ENCODE results near the gene SLC41A2.

The SLC41A2 gene, protein sequence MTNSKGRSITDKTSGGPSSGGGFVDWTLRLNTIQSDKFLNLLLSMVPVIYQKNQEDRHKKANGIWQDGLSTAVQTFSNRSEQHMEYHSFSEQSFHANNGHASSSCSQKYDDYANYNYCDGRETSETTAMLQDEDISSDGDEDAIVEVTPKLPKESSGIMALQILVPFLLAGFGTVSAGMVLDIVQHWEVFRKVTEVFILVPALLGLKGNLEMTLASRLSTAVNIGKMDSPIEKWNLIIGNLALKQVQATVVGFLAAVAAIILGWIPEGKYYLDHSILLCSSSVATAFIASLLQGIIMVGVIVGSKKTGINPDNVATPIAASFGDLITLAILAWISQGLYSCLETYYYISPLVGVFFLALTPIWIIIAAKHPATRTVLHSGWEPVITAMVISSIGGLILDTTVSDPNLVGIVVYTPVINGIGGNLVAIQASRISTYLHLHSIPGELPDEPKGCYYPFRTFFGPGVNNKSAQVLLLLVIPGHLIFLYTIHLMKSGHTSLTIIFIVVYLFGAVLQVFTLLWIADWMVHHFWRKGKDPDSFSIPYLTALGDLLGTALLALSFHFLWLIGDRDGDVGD
- long read RNA-seq, result 0 reads

GRCh38 chr12:104958001-104958804 is at the start of gene SLC41A2:
SLC41A2 (minus strand) TSS chr12:104958290; CDS start chr12:104928527, 29,763 bp downstream.
- peak; percentile 12 to 35 for DNase-seq (ENCODE audit: low read depth in 1 of 2, low spot score in 1 of 2)
- Histone ChIP-seq H3K27me3 (ENCODE audit: insufficient read depth, poor library complexity, severe bottlenecking) (peaks cover 30% of the 10 kb centered on the region), H3K4me3 (replicated peaks; ENCODE audit: insufficient read depth, low read length) (peak within 1 kb of the TSS; percentile 64), H3K27ac (replicated peaks) (no peak within 1 kb of the TSS)
- no peak for TF ChIP-seq GABPA (IDR thresholded peaks at IDR 0.05; ENCODE audit: low read depth)
- TF ChIP-seq REST (IDR thresholded peaks at IDR 0.05; ENCODE audit: insufficient replicate concordance, low read depth), result no peak
- TF ChIP-seq SPI1 (IDR thresholded peaks at IDR 0.05; ENCODE audit: borderline replicate concordance, low read depth), result no peak
- no peak for TF ChIP-seq POLR2AphosphoS5 (IDR thresholded peaks at IDR 0.05; ENCODE audit: low read depth)
- no peak for TF ChIP-seq CTCF (IDR thresholded peaks at IDR 0.05; ENCODE audit: insufficient read depth, low read length)

- no peak overlapping the region for H3K27ac ChIP-seq (replicated peaks)
- no peak overlapping the region for H3K4me3 ChIP-seq (replicated peaks; ENCODE audit: insufficient read depth, low read length)
- TF ChIP-seq REST (IDR thresholded peaks at IDR 0.05; ENCODE audit: insufficient replicate concordance, low read depth), result no peak
- no peak for TF ChIP-seq POLR2AphosphoS5 (IDR thresholded peaks at IDR 0.05; ENCODE audit: low read depth)
- TF ChIP-seq GABPA (IDR thresholded peaks at IDR 0.05; ENCODE audit: low read depth), result no peak
- DNase-seq (ENCODE audit: low read depth in 1 of 2, low spot score in 1 of 2), result no peak
- H3K27me3 ChIP-seq (ENCODE audit: insufficient read depth, poor library complexity, severe bottlenecking), result no peaks in the 10 kb centered on the region
Observed at GRCh38 chr12:105001476-105001875, 43.4 kb upstream of the SLC41A2 start.

DNA sequence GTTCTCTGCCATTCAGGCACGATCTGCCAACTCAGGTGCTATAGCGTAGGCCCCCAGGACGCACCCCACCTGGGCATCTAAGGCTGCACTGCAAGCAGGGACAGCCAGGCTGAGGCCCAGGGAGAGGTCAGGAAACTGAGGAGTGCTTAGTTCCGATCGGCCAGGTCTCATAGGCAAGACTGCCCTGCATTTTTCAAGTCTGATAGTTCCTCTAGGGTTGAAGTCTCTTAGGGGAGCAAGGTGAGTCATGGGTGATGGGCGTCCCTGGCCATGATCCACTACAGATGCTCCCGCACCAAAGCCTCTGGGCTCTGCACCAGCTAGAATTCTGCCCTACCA is 41.2 kb upstream of the SLC41A2 start:
- no peak overlapping the region for H3K4me3 ChIP-seq (replicated peaks; ENCODE audit: insufficient read depth, low read length)
- H3K27ac ChIP-seq (replicated peaks), result no peak overlapping the region
- DNase-seq (ENCODE audit: low read depth in 1 of 2, low spot score in 1 of 2), result no peak
- no peaks in the 10 kb centered on the region for H3K27me3 ChIP-seq (ENCODE audit: insufficient read depth, poor library complexity, severe bottlenecking)
- TF ChIP-seq CTCF (IDR thresholded peaks at IDR 0.05; ENCODE audit: insufficient read depth, low read length), result no peak
- TF ChIP-seq REST (IDR thresholded peaks at IDR 0.05; ENCODE audit: insufficient replicate concordance, low read depth), result no peak
- TF ChIP-seq GABPA (IDR thresholded peaks at IDR 0.05; ENCODE audit: low read depth), result no peak
- TF ChIP-seq POLR2AphosphoS5 (IDR thresholded peaks at IDR 0.05; ENCODE audit: low read depth), result no peak
- no peak for TF ChIP-seq SPI1 (IDR thresholded peaks at IDR 0.05; ENCODE audit: borderline replicate concordance, low read depth)
